ENCODE measurements around the gene KDM2A. TPM values are rescaled to one million over a fixed set of nuclear protein-coding genes. Genes with fewer than 3 reads are reported as not detected.

The KDM2A gene
- total RNA-seq, 4 donors from 2014 or later, result 48.2 to 94.9 (median 73.5) TPM

GRCh38 chr11:67303835-67304411 is 184.9 kb downstream of the KDM2A start:
- Histone ChIP-seq H3K9me3 (no peaks in the 10 kb centered on the region), H3K4me3 (peak overlapping the region; percentile 64 to 75), H3K27ac (peak overlapping the region; percentile 71 to 84), H3K36me3 (no peaks in the 10 kb centered on the region), H3K27me3 (no peaks in the 10 kb centered on the region), H3K4me1 (no peaks in the 10 kb centered on the region)
- intact Hi-C loops (cut with DNase I; ENCODE audit: low total_unique reads), result loop anchor here (5.0 kb wide), 1 partner anchor 42 kb away; no protein-coding TSS in a partner anchor
- TF ChIP-seq POLR2A (IDR thresholded peaks at IDR 0.05), result no peak
- TF ChIP-seq CTCF (IDR thresholded peaks at IDR 0.05), result no peak
- peak; percentile 31 to 40 for DNase-seq

GRCh38 chr11:67304511-67305113 is 185.5 kb downstream of the KDM2A start:
- Histone ChIP-seq H3K27me3 (no peaks in the 10 kb centered on the region), H3K4me3 (peak overlapping the region; percentile 64 to 75), H3K9me3 (no peaks in the 10 kb centered on the region), H3K36me3 (no peaks in the 10 kb centered on the region), H3K4me1 (no peaks in the 10 kb centered on the region), H3K27ac (peak overlapping the region in 1 of 2 donors; percentile 84)
- TF ChIP-seq CTCF (IDR thresholded peaks at IDR 0.05), result no peak
- TF ChIP-seq POLR2A (IDR thresholded peaks at IDR 0.05), result peak in 1 of 2 donors; percentile 11
- peak in 1 of 2 donors; percentile 18 for DNase-seq
- intact Hi-C loops (cut with DNase I; ENCODE audit: low total_unique reads), result loop anchor here (5.0 kb wide), 1 partner anchor 42 kb away; no protein-coding TSS in a partner anchor

GRCh38 chr11:67306769-67307544 is 187.9 kb downstream of the KDM2A start:
- TF ChIP-seq CTCF (IDR thresholded peaks at IDR 0.05), result no peak
- TF ChIP-seq POLR2A (IDR thresholded peaks at IDR 0.05), result no peak
- DNase-seq, result no peak
- Histone ChIP-seq H3K4me1 (no peaks in the 10 kb centered on the region), H3K9me3 (no peaks in the 10 kb centered on the region), H3K27ac (no peak overlapping the region), H3K27me3 (no peaks in the 10 kb centered on the region), H3K36me3 (no peaks in the 10 kb centered on the region), H3K4me3 (no peak overlapping the region)
- intact Hi-C loops (cut with DNase I; ENCODE audit: low total_unique reads), result no loop called here

GRCh38 chr11:67307545-67308001 is 188.5 kb downstream of the KDM2A start:
- TF ChIP-seq CTCF (IDR thresholded peaks at IDR 0.05) (no peak), POLR2A (IDR thresholded peaks at IDR 0.05) (no peak)
- Histone ChIP-seq H3K36me3 (no peaks in the 10 kb centered on the region), H3K27me3 (no peaks in the 10 kb centered on the region), H3K9me3 (no peaks in the 10 kb centered on the region), H3K27ac (no peak overlapping the region), H3K4me3 (no peak overlapping the region), H3K4me1 (no peaks in the 10 kb centered on the region)
- intact Hi-C loops (cut with DNase I; ENCODE audit: low total_unique reads), result no loop called here
- no peak for DNase-seq

Other genes with a start within 250 kb of the KDM2A start
- gene PC, start 160.9 kb upstream of the KDM2A start, total RNA-seq, result 10 to 100 TPM in 1 of 4 donors, 1 to 10 TPM in 3; 7.1 to 13.8 (median 8.1) TPM
- not detected for gene C11orf86, start 144.0 kb upstream of the KDM2A start, total RNA-seq
- under 1 TPM in 2 of 4 donors, not detected in 2; 0.55 to 0.61 TPM for gene SYT12, start 96.1 kb upstream of the KDM2A start, total RNA-seq
- gene RHOD, start 62.4 kb upstream of the KDM2A start, total RNA-seq, result 10 to 100 TPM in 2 of 4 donors, 1 to 10 TPM in 2; 9.4 to 23.6 (median 10.4) TPM
- 10 to 100 TPM; 25.0 to 93.8 (median 64.2) TPM for gene GRK2, start 147.2 kb downstream of the KDM2A start, total RNA-seq
- gene ANKRD13D, start 170.0 kb downstream of the KDM2A start, total RNA-seq, result 10 to 100 TPM in 3 of 4 donors, 1 to 10 TPM in 1; 7.4 to 63.7 (median 22.5) TPM
- gene SSH3, start 184.3 kb downstream of the KDM2A start, total RNA-seq, result 10 to 100 TPM in 3 of 4 donors, 1 to 10 TPM in 1; 7.7 to 48.8 (median 19.1) TPM
- gene POLD4, start 234.3 kb downstream of the KDM2A start, total RNA-seq, result 10 to 100 TPM in 3 of 4 donors, 1 to 10 TPM in 1; 8.7 to 65.6 (median 31.3) TPM

Data from uterus (tissue), 4 donors.